Measurements from ENCODE around the gene PIH1D1.

The PIH1D1 gene

GRCh38 chr19:49451430-49452181 is at the start of gene PIH1D1:
TSS of gene PIH1D1 (minus strand) at chr19:49451814. CDS start at chr19:49451574, 240 bp downstream.
- peak; percentile 99 for DNase-seq

- no peak for DNase-seq
Observed at GRCh38 chr19:49499030-49499670, 47.5 kb upstream of the PIH1D1 start.

GRCh38 chr19:49498475-49498874 is 46.9 kb upstream of the PIH1D1 start:
- DNase-seq = no peak

GRCh38 chr19:49497789-49498103 is 46.1 kb upstream of the PIH1D1 start:
- DNase-seq = no peak

- DNase-seq = no peak
Observed at GRCh38 chr19:49497047-49497788, 45.6 kb upstream of the PIH1D1 start.

- no peak for DNase-seq
Observed at GRCh38 chr19:49496574-49497008, 45.0 kb upstream of the PIH1D1 start.

GRCh38 chr19:49492573-49493405 is 41.2 kb upstream of the PIH1D1 start:
- no peak for DNase-seq

- no peak for DNase-seq
Observed at GRCh38 chr19:49491804-49492572, 40.4 kb upstream of the PIH1D1 start.

- DNase-seq = no peak
Observed at GRCh38 chr19:49491030-49491803, 39.6 kb upstream of the PIH1D1 start.

GRCh38 chr19:49490287-49491029 is 38.8 kb upstream of the PIH1D1 start:
- DNase-seq = no peak

- no peak for DNase-seq
Observed at GRCh38 chr19:49489601-49490167, 38.1 kb upstream of the PIH1D1 start.

- peak; percentile 37 for DNase-seq
Observed at GRCh38 chr19:49488863-49489537, 37.4 kb upstream of the PIH1D1 start.

- DNase-seq = no peak
Observed at GRCh38 chr19:49488046-49488862, 36.6 kb upstream of the PIH1D1 start.

GRCh38 chr19:49487277-49488045 is 35.8 kb upstream of the PIH1D1 start, which contains the start of gene RPL13A:
TSS of gene RPL13A (plus strand) at chr19:49487608. CDS start at chr19:49487630, 22 bp downstream.
- DNase-seq = peak; percentile 95

- no peak for DNase-seq
Observed at GRCh38 chr19:49486710-49487276, 35.2 kb upstream of the PIH1D1 start.

- DNase-seq = no peak
Observed at GRCh38 chr19:49486232-49486631, 34.6 kb upstream of the PIH1D1 start.

GRCh38 chr19:49481020-49481683 is 29.5 kb upstream of the PIH1D1 start:
- no peak for DNase-seq
